GM21723 (cell line): ENCODE measurements around the gene NDUFAF3.

Source experiments
- ATAC-seq: cut with Tn5 transposase; IDR thresholded peaks from one replicate; pipeline ENCODE4 v1.9.1; 2021; ENCODE audit warnings: mild to moderate bottlenecking, moderate library complexity; ENCODE audit not compliant: unreplicated experiment

Gene NDUFAF3, protein sequence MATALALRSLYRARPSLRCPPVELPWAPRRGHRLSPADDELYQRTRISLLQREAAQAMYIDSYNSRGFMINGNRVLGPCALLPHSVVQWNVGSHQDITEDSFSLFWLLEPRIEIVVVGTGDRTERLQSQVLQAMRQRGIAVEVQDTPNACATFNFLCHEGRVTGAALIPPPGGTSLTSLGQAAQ

DNA sequence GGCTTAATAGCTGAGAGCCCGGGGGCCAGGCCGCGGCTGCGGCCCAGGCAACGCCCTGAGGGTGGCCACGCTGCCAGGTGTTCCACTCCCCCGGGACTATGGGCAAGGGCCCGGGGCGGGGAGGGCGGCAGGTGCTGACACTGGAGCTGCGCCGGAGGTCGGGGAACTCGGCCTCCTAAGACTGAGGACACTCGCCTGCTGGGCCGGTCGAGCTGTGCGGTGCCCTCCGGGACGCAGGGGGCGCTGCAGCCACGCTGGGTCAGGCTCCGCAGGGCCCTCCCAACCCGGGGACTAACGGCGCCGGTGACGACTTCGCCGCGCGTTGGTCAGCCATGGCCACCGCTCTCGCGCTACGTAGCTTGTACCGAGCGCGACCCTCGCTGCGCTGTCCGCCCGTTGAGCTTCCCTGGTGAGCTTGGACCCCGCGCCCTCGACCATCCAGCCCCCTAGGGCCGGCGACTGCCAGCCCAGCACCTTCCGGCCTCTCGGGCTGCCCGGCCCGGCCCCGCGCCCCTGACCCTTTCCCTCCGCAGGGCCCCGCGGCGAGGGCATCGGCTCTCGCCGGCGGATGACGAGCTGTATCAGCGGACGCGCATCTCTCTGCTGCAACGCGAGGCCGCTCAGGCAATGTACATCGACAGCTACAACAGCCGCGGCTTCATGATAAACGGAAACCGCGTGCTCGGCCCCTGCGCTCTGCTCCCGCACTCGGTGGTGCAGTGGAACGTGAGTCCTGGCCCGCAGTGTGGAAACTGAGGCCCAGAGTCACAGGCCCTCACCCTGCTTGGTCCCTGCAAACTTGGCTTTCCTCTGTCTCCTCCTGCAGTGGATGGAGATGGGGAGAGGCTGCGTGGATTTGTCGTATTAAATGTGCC, at the start of gene NDUFAF3:
Gene NDUFAF3, plus strand, starts transcription at position 309 of the 875 bp plus-strand sequence. Its CDS starts 24 bp downstream, at position 333.
- ATAC-seq = peak; percentile 58

DNA sequence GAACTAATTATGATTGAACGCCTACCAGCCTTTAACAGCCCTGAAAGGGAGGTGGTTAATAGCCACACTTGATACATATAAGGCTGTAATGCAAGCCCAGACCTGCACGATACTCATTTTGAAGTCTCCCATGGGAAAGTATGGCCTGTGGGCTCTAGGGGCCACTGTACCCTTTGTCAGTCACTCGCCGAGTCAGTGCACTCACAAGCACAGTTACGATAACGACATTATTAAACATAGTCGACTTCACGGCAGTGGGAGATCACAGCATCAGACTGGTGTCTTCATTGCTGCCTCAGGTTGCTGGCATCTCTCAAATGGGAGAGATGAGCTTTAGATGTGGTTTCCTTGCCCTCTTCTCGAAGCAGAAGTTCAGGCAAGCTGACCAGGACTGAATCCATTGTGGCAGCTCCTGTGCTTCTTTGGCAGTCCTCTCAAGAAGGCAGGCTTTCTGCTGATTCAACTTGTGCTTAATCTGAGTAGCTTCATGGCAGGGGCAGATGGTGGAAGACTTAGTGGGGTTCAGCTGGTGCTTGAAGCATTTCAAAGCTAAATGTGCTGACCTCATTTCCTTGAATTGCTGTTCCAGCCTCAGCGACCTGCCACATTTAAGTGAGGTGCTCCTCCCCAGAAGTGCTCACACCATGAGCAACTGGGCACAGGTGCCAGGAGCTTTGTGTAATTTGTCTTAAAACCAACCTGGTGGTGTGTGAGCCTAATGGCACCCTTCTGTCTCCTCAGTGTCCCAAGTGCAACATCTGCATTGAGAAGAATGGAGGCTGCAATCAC, 47.7 kb upstream of the NDUFAF3 start:
- ATAC-seq = no peak

DNA sequence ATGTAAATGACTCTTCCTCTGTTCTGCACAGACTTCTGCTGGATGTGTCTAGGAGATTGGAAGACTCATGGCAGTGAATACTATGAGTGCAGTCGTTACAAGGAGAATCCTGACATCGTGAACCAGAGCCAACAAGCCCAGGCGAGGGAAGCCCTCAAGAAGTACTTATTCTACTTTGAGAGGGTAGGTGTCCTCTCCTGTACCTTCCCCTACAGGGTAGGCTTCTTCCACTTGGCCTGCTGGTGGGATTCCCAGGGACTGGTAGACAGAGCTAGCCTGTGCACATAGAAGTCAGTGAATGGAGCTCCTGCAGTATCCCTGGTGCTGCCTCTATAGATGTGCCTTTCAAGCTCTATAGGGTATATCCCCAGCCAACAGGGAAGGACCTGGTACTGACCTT, 42.5 kb upstream of the NDUFAF3 start:
- ATAC-seq = no peak

DNA sequence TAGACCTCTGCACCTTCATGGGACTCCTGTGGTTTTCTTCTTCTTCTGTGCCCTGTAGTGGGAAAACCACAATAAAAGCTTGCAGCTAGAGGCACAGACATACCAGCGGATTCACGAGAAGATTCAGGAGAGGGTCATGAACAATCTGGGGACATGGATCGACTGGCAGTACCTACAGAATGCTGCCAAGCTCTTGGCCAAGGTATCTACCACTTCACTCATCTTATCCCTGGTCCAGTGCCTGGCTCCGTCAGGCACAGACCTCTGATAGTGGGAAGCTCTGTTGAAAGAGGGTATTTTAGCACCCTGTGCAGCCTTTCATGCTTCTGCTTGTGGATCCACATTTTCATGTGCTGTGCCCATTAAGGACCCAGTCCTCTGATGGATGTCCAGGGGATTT, 41.6 kb upstream of the NDUFAF3 start:
- no peak for ATAC-seq

DNA sequence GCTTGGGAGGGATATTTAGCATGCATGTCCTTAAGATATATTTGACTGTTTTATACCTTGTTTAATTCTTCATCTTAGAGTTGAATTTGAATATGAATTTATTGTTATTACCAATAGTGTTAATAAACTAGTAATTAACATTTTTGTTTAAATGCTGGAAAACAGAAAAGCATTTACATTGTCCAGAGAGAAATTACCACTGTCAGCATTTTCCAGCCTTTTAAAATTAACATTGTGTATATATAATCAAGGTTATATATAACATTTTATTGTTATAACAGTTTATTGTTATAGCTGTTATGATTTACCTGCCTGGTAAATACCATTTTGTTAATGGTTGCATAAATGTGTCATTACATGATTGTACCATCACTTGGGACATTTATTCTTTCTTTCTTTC, 39.9 kb upstream of the NDUFAF3 start:
- ATAC-seq = no peak

- ATAC-seq = no peak
These were observed 39.2 kb upstream of the NDUFAF3 start for GRCh38 chr3:48982686-48983085.

DNA sequence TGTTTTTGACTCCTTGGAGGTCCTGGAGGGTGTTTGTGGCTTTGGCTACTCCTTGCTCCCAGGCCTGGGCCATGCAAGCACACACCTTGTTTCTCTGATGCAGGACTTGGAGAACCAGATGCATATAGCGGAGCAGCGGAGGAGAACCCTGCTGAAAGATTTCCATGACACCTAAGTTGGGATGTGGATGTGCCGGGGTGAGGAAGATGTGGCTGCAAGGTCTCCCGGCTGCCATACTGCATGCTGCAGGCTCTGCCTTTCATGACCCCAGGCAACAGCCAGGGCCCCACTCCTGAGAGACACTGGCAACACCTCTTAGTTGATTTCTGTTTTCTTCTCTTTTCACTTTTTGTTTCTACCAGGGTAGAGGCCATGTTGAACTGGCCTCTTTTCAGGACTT, 38.8 kb upstream of the NDUFAF3 start:
- no peak for ATAC-seq

- ATAC-seq = no peak
These were observed 37.3 kb upstream of the NDUFAF3 start for GRCh38 chr3:48984663-48985062.

GRCh38 chr3:48985831-48986376, 36.0 kb upstream of the NDUFAF3 start:
- no peak for ATAC-seq

DNA sequence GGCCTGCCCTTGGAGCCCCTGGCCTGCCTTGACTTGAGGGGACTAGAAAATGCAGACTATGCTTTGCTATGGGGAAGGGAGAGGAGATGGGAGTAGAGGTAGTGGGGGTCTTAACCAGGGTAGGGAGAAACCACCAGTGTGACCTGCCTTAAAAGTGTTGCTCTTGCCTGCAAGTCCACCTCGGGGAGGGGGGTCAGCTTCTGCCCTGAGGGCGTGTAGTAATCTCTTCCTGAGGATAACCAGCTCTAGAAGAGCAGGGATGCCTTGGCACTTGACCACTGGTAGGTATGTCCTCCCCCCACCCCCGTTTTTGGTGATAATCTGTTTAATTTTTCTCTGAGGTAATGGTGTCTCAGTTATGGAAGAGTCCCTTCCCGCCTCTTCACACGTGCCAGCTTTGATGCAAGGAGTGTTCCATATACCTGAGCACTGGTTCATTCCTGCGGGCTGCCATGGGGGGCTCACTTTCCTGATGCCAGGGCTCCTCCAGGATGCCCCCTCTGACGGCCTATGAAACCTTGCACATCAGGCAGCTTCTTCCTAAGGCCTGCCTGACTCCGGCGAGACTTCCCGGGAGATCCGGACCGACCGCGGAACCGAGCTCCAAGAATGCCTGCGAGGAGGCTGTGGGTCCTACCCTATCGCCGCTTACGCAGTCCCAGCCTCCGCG, 32.7 kb upstream of the NDUFAF3 start:
- ATAC-seq = no peak

GRCh38 chr3:48989796-48990635, 31.9 kb upstream of the NDUFAF3 start, which contains the start of gene P4HTM:
TSS of gene P4HTM (plus strand) at chr3:48990241. CDS start at chr3:48990257, 16 bp downstream.
- peak; percentile 56 for ATAC-seq

- peak; percentile 20 for ATAC-seq
These were observed 31.1 kb upstream of the NDUFAF3 start for GRCh38 chr3:48990636-48991469.

DNA sequence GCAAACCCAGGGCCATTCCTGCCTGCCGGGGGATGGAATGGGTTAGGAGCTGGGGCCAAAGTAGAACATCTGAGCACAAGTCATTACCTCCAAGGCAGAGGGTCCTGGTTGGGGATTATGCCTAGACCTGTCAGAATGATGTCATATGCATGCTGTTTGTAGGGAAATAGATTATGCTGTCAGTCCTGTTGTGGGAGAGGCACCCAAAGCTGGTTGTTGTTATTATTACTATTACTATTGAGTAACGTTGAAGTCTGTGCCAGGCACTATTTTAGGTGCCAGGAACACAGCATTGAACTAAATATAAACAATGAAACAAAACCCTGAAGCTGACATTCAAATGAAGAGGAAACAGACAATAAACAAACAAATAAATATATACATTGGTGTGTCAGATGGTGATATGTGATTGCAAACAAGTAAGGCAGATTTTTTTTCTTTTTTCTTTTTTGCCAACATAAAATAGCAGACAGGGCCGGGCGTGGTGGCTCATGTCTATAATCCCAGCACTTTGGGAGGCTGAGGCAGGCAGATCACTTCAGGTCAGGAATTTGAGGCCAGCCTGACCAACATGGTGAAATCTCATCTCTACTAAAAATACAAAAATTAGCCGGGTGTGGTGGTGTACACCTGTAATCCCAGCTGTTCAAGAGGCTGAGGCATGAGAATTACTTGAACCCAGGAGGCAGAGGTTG, 29.9 kb upstream of the NDUFAF3 start:
- ATAC-seq = no peak

- no peak for ATAC-seq
These were observed 28.1 kb upstream of the NDUFAF3 start for GRCh38 chr3:48993834-48994233.

GRCh38 chr3:48996640-48997039, 25.3 kb upstream of the NDUFAF3 start:
- ATAC-seq = no peak

DNA sequence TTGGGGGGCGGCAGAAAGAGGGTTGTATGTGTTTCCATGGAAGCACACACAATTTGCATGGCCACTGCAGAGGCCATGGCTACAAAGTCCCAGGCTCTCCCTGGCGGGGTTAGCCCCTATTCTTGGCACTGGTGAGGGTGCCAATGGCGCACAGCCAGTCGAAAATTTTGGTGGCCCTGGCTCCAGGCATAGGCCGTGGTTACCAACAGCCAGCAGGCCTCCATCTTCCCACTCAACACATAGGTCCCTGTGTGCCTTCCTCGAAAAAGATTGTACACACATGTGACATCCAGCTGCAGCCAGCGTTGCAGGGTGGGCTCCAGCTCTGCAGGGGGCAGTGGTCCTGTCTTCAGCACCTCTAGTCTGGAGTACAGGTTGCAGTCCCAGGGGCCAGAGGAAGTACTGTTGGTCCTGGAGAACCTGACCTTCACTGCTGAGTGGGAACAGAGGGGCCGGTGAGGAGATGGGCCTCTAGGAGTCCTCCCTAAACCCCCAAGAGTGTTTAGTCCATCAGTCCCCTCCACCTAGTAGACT, 24.8 kb upstream of the NDUFAF3 start:
- ATAC-seq = no peak

- ATAC-seq = no peak
These were observed 23.9 kb upstream of the NDUFAF3 start for GRCh38 chr3:48997714-48998637.
